SIG-M5 (cell line): ENCODE measurements around the gene FHL2.
"Not testable (repeated sequence)": the region's sequence is repeated elsewhere in the genome, so short reads cannot be mapped to it uniquely, and the experiment has no call there.

Source experiments
- DNase-seq: peaks from one replicate; lab custom pipeline; 2025; lab: John Stamatoyannopoulos, UW

FHL2 gene

DNA sequence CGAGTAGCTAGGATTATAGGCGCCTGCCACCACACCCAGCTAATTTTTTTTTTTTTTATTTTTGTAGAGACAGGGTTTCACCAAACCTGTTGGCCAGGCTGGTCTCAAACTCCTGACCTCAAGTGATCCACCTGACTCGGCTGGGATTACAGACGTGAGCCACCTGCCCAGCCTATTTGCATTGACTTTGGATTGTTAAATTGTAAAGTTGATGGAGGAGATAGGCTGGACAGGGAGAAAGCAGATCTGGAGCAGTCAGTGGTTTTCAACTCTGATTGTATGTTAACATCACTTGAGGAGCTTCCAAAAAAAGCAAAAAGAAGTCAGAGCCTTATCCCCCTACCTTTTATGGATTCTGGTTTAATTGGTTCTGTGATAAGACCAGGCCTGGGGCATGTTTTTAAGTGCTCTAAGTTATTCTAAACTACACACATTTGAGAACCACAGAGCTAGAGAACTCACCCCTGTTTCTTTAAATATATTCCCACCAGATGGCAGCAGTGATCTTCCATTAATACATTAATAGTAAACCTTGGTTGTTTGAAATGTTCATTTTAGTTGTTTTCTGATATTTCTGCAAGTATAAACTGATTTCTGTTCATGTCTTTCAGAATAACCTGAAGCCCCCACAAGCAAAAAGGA lies 54.0 kb downstream of the FHL2 start:
- DNase-seq = no peak

DNA sequence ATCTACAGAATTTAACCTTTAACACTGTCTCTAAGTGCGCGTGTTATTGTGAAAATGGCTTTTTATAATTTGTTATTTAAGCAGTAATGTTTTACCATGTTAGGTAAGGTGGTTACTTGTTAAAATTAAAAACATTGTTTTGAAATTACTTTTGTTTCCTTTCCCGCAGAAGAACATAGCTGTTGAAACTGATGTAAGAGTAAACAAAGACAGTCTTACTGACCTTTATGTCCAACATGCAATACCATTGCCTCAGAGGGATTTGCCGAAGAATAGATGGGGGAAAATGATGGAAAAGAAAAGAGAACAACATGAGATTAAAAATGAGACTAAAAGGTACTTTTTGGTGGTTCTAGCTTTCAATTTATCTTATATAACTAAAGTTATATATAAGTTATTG lies 59.4 kb downstream of the FHL2 start:
- DNase-seq = no peak

DNA sequence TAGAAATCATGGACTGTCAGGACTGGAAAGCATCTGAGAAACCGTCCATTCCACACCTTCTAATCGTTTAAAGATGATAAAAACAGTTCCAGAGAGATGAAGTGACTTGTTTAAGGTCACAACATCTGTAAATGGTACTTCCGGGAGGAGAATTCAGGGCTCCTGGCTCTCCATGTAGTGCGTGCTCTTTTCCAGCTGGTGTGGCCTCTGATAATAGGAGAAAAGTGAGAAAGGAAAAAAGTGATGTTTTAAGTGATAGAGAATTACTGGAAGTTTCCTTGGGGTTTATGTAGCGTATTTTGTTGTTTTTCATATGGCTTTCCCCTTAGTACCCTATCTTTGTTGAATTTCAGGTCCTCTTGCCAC lies 60.8 kb downstream of the FHL2 start:
- no peak for DNase-seq

DNA sequence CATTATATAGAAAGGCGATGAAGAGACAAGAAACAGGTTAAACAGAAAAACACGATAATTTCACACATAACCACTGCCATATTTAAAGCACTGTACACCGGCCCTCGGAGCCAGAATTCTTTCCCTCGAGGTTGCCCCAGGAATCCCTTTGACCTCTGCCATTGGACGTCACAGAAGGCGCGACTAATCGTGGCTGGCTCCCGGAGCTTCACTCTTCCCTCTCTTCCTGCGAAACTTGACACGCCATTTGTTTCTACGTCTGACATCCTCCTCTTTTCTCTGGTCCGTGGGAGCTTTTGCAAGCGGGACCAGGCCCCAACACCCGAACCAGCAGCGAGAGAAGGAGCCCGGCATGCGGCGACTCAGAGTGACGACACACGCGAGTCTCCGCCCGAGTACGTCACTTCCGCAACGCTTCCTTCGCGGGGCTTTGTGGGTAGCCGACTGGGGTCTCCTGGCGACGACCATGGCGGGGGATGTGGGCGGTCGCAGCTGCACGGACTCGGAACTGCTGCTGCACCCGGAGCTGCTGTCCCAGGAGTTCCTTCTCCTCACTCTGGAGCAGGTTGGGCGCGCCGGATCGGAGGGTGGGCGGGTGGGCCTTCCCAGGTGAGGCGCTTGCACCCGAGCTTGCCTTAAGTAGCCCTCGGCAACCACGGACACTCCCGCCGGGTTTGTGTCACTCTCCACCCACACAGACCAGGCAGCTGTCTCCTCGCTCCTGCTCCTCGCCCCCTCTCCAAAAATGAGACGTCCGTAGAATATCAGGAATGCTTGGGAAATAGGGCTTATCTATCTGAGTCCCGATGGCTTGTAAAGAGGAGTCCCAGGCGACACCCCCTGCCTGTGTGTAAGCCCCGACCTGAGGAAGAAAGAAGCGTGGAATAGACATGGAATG lies 61.5 kb downstream of the FHL2 start, which contains the start of gene C2orf49:
Gene C2orf49 (plus strand): TSS at position 419 of the 898 bp plus-strand sequence. CDS start 48 bp downstream, at position 467.
- peak; percentile 65 for DNase-seq

DNA sequence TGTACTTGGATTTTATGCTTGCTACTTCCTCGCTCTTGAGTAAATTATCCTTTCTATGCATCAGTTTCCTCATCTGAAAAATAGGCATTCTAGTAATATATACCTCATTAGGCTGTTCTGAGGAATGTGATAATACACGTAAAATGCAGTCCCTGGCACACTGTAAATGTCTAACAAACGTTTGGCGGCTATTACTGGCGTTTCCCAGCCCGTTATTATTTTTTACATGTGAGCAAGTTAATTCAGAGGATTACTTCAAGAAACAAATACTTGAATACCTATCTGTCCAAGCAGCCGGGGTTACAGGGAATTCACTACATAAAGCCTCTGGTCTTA lies 62.1 kb downstream of the FHL2 start:
- no peak for DNase-seq

DNA sequence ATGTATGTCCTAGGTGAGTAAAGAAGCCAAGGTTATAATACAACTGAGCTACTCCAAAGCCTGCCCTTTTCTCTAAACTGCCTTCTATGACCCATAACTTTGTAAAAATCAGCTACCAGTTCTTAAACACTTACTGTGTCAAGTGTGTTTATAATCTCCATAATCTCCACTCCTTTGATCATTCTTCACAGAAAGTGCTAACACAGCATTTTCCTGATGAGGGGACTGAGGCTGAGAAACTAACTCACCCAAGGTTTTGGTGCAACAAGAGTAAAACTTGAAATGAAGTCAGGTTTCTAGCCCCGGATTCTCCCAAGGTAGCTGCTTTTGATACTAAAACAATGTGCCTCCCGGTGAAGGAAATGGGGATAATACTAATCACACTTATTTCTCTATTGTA lies 63.4 kb downstream of the FHL2 start:
- no peak for DNase-seq

DNA sequence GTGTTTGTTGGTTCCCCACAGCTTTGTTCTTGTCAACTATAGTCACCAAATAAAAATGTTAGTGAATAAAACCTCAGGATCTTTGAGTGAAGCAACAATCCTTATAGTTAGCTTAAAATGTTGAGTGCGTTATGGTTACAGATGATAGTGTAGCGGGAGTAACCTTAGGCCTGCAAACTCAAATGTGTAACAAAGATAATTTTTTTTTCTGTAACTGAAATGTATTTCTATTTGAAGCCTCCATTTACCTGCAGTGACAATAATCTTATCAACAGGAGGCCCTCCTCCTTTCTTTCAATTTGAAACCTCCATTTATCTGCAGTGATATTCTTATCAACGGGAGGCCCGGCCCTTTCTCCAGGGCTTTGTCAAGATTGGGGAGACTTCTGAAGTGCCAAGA lies 64.6 kb downstream of the FHL2 start:
- DNase-seq = no peak

DNA sequence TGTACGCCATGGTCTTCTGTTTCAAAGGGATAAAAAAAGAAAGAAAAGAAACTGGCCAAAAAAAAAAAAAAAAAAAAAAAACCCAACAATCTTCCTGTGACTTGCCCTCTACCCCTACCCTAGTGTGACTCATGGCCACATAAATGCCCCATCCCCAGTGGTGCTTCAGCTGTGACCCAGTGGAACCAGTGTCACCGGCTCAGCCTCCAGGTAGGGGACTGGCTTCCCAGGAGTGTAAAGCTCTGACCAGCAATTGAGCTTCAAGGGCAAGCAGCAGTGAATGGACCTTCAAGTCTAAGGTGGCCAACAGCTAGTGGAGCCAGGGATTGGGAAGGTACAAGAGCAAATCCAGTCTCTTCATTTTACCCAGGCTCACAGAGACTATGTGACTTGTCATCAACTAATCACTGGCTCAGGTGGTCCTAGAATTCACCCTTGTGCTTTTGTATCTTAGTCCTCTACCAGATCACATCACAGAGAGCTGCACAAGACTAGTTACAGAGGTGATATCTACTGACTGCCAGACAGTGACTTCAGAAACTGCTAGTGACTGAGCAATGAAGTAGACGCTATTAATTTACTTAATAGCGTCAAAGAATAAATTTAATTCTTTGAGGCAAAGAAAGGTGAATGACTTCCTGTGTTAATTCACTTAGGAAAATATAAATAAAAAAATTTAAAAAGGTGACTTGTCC lies 68.0 kb downstream of the FHL2 start:
- DNase-seq = no peak

DNA sequence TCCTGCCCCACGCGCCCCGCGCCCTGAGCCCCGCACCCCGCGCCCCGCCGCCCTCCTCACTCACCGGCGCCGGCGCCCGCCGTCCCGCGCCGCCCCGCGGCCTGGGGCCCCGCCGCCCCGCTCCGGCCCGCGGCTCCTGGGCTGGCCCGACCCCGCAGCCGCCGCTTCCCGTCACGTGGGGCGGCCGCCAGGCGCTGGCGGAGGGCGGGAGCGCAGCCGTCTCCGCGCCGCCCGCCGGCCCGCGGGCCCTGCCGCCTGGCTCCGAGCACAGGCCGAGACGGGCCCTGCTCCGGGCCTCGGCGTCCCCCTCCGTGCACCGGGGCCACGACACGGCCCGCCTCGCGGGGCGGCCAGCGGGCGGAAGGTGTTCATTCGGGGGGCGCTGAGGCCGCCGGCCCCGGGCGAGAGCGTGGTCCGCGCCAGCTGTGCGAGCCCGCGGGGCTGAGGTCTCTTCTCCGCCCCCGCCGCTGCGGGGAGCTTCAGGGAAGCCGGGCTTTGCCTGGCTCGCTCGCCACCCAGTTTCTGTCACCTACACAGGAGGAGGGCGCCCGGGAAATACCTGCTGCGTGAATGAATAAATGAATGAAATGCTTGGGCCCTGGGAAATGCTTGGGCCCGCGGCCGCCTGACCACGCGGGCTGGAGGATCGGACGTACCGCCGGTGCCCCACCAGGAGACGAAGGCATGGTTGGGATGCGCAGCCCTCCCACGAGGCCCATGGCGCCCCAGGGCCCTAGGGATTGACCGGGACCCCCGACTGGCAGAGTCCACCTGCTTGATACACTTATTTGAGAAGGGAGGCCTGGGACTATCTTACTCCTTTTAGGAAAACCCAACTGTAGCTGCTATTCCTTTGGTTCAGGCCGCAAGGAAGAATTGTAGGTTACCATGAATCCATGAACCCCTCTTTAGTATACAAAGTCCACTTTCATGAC lies 69.0 kb downstream of the FHL2 start, which contains the start of gene TGFBRAP1:
Gene TGFBRAP1 (minus strand): TSS at position 175 of the 935 bp plus-strand sequence. CDS start 21,434 bp downstream, outside the sequence.
- DNase-seq = no peak

DNA sequence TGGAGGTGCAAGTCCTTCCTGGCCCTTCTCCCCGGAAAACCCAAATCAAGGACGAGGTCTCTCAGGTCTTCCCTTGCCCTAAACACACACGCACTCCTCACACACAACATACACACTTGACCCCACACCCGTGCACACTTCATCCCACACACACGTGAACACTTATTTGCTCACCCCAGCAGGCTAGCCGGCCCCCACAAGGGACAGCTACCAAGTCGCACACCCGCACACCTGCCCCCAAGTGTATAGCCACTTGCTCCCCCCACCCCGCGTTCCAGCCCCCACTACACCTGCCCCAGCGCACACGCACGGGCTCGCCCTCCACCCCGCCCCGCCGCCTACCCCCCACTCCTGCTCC lies 69.7 kb downstream of the FHL2 start:
- DNase-seq = no peak

DNA sequence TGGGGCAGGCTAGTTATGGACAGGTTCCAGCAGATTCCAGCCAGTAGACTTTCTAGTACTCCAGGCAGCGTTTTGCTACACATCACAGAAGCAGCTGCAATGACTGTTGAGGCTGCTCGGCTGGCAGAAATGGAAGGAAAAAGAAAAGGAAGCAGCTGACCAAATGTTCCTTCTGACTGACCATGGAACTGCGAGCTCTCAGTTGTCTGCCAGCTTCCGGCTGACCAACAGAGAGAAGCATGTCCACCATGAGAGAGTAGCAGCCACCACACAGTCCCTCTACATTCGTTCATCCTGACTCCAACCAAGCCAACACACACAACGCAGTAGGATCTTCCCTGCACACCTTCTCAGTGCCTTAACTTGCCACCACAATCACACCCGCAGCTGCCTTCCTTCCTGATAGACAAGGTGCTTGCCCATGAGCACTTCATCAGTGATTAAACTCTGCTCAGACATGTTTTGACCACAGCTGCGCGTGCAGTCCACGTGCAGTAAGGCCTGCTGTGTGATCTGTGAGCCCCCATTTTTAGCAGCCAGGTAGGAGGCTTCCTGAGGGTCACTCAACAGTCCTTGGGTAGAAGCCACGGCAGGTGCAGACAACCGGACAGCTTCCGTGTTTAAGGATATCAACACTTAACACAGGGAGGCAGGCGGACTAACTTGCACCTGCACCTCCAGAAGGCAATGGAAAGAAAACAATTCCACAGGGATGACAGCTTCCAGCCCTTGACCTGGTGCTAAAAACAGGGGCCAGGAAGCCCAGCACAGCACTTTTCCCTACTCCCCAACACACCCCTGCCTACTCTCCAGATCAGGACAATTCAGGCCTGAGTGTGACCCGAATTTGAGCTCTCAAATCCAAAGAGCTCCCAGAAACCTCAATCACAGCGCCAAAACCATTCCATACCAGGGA lies 70.3 kb downstream of the FHL2 start:
- DNase-seq = no peak

DNA sequence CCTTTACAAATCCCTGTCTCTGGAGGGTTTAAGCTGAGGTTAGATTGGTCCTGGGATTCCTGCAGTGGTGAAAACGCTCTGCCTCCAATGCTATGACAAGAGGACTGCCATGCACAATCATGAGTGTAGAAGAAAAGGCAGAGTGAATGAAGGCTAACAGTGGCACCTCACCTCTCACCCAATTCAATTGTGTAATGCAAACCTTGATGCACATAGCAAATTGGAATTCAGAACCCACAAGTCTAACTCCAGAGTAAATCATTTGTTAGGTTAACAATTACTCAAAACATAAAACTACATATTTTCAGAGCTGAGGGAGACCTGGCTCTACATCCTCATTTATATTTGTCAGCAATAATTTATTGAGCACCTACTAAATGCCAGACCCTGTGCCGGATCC lies 71.2 kb downstream of the FHL2 start:
- no peak for DNase-seq

DNA sequence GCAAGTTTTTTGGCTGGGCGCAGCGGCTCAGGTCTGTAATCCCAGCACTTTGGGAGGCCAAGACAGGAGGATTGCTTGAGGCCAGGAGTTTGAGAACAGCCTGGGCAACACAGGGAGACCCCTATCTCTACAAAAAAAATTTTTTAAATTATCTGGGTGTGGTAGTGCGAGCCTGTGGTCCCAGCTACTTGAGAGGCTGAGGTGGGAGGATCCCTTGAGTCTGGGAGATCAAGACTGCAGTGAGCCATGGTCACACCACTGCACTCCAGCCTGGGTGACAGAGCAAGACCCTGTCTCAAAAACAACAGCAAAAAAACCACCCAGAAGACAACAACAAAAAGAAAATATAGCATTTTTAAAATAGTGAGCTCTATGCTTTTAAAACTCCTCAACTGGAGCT lies 71.6 kb downstream of the FHL2 start:
- not testable (repeated sequence) for DNase-seq

DNA sequence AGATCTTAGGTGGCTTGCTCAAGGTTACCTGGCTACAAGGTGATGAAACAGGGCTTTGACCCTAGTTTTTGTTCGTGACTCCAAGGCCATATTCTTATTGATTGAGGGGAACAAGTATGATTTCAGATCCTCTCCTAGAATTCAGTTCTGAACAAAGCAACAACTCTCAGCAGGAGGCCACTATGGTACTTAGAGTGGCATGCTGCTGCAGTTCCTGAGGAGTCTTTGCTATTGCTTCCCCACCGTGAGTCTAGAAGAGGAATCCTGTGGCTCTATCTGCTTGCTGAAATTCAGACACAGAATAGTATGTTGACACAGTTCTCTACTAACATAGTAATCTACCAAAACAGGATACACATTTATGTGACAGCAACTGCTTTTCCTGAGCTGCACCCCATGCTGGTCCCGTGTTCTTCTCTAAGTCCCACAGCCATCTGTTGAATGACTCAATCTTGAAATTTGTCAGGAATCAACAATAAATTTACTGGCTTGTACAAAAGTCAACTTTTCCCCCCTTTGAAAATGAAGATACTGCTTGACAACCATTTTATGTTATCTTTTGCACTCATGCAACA lies 73.4 kb downstream of the FHL2 start:
- no peak for DNase-seq

DNA sequence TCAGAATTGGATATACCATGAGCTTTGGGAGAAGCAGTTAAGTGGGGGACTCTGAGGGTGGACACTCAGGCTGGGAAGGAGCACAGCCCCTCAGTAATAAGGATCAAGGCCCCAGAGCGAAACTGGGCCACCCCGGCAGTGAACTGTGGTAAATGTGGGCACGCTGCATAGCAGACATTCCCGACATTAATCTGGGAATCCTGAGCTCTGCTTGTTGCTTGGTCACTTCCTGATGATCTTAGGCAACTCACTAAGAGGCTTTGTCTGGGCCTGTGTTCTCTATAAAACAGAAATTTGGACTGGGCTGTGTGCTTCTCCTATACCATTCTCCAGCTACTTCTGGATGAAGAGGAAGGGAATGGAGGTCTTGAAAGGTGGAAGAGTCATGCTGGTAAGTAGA lies 74.1 kb downstream of the FHL2 start:
- no peak for DNase-seq

DNA sequence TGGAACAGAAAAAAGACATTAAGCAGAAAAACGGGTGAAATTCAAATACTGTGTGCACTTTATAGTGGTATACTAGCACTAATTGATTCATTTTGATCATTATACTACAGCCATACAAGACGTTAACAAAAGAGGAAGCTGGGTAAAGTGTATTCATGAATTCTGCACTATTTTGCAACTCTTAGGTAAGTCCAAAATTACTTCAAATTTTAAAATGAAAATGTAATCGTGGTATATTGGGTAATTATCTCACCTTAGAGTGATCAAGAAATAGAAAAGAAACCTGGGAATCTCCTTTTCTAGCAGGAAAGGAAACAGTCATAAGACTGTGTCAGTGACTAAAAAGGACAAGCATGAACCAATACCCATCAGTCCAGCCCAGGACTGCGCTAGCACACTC lies 74.8 kb downstream of the FHL2 start:
- DNase-seq = no peak

DNA sequence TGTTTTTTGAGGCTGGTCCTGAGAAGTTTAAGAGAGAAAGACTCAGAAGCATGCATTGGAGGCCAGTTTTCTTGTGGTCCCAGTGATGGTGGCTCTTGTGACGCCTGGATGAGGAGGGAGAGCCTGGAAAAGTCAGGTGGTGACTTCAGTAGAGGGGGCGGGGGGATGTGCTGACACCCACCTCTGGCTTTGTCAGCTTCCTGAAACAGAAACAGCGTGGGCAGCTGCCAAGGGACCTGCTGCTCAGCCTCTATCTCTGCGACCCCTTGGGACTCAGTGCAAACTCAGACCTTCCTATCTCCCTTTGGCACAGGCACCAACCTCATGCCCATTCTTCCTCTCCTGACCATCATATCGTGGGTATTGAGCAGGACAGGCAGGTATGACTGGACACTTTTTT lies 75.7 kb downstream of the FHL2 start:
- DNase-seq = no peak

DNA sequence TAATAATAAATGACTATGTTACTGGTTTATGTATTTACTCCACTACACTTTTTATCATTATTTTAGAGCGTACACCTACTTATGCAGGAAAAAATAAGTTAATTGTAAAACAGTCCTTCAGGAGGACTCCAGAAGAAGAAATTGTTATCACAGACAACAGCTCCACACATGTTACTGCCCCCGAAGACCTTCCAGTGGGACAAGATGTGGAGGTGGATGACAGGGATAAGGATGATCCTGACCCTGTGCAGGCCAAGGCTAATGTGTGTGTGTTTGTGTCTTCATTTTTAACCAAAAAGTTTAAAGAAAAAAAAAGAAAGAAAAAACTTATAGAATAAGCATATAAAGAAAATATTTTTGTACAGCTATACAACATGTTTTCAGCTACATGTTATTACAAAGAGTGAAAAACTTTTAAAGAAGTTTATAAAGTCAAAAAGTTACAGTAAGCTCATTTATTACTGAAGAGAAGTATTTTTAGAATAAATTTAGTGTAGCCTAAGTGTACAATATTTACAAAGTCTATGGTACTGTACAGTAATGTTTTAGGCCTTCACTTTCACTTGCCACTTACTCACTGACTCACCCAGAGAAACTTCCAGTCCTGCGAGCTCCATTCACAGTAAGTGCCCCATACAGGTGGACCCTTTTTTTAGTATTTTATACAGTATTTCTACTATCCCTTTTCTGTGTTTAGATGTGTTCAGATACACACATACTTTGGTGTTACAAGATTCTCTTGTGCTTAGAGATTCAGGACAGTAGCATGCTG lies 76.8 kb downstream of the FHL2 start:
- no peak for DNase-seq

DNA sequence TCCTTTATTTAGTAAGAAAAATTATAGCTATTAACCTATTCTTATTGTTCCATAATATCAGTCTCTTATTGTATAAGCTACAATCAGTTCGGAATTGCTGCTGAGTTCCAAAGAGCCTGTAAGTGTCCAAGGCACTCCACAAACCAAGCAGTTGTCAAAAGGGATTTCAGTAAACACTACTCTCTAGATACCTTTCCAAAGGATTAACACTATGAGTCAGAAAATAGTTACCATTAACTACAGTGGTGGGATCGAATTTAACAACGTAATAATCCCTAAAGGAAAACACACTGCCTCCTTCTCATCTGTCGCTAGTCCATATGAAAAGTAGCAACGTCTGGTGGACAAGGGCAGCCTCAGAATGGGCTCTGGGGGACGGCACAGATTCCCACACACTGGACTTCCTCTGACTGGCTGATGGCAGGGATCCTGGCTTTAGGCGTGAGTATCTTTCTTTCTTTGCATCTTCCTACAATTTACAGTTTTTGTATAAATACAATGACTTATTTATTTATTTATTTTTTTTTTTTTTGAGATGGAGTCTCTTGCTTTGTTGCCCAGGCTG lies 78.1 kb downstream of the FHL2 start:
- DNase-seq = no peak
